Measurements from ENCODE around the gene DLG2. TPM values are rescaled to one million over a fixed set of nuclear protein-coding genes. Genes with fewer than 3 reads are reported as not detected.

DLG2 gene
- total and polyA plus RNA-seq, 9 donors = 2.5 to 20.7 (median 12.0) TPM

DNA sequence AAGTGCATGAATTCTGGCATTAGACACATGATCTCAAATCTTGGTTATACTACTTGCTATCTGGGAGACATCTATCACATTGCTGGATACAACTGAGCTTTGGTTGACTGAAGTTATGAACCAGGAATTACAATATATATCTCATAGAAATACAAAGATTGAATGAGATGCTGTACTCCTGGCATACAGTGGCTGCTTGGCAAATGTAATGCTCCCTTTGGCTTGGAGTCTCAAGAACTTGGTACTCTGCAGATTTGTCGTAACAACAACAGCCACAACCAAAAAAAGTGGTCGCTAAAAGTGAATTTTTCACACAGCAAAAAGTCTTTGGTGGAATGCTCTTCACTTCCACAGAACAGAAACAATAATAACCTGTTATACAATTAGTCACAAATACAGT is 1082.6 kb downstream of the DLG2 start:
- intact Hi-C loops (cut with DNase I) = no loop called here
- no peaks in the 10 kb centered on the region for H3K36me3 ChIP-seq
- no peak overlapping the region for H3K4me3 ChIP-seq
- no peak for DNase-seq
- no peaks in the 10 kb centered on the region for H3K4me1 ChIP-seq (ENCODE audit: insufficient read depth)
- no peaks in the 10 kb centered on the region for H3K9me3 ChIP-seq
- 92 to 94% (median 93%) methylated on average over 2 of the region's 2 CpGs for WGBS, 3 donors
- no peak for TF ChIP-seq CTCF (IDR thresholded peaks at IDR 0.05)
- TF ChIP-seq POLR2A (IDR thresholded peaks at IDR 0.05) = no peak
- no peak for TF ChIP-seq EP300 (IDR thresholded peaks at IDR 0.05)
- no peaks in the 10 kb centered on the region for H3K27me3 ChIP-seq
- H3K27ac ChIP-seq = no peak overlapping the region

DNA sequence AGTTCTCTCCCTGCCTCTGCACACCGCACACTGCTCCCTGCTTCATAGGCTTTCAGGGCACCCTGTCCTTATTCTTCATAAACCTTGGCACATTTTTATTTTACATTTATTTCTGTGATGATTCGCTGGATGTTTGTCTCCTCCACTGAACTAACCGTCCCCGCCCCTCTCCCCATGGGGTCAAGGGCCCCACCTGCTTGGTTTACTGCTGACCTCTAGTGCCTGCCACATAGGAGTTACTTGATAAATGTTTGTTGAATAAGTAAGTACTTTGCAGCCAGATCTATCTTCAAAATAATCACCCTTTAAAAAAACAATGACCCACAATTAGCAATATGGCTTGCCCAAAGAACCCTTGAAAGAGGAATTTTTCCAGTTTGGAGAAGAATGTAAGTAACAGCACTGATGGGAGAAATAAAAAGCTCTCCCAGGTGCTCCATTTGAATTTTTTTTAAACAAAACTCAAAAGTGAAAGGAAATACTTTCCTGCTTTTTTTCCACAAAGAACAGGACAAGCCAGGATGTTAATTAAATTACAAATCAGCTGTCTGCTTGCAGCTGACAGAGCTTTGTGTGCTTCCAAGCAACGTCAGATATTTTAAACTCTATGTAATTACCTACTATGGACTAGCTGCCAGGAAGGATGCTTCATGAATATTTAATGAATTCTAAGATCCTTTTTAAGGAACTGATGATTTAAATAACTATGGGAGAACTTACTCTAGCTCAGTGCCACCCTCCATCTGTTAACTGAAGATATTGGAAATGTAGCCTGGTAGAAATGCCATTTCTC is 1083.6 kb downstream of the DLG2 start:
- Histone ChIP-seq H3K4me3 (no peak overlapping the region), H3K27me3 (no peaks in the 10 kb centered on the region), H3K9me3 (no peaks in the 10 kb centered on the region), H3K4me1 (ENCODE audit: insufficient read depth) (no peaks in the 10 kb centered on the region), H3K27ac (no peak overlapping the region), H3K36me3 (no peaks in the 10 kb centered on the region)
- TF ChIP-seq EP300 (IDR thresholded peaks at IDR 0.05) = no peak
- no peak for TF ChIP-seq CTCF (IDR thresholded peaks at IDR 0.05)
- TF ChIP-seq POLR2A (IDR thresholded peaks at IDR 0.05) = no peak
- 37 to 50% (median 42%) methylated on average over 5 of the region's 5 CpGs for WGBS, 3 donors
- intact Hi-C loops (cut with DNase I) = no loop called here
- DNase-seq = no peak

GRCh38 chr11:84541731-84542340 is 1085.3 kb downstream of the DLG2 start:
- no peak for DNase-seq
- Histone ChIP-seq H3K27ac (no peak overlapping the region), H3K36me3 (no peaks in the 10 kb centered on the region), H3K9me3 (no peaks in the 10 kb centered on the region), H3K4me3 (no peak overlapping the region), H3K27me3 (no peaks in the 10 kb centered on the region), H3K4me1 (ENCODE audit: insufficient read depth) (no peaks in the 10 kb centered on the region)
- WGBS, 3 donors = 60 to 75% (median 70%) methylated on average over 4 of the region's 4 CpGs
- intact Hi-C loops (cut with DNase I) = no loop called here
- no peak for TF ChIP-seq EP300 (IDR thresholded peaks at IDR 0.05)
- no peak for TF ChIP-seq CTCF (IDR thresholded peaks at IDR 0.05)
- no peak for TF ChIP-seq POLR2A (IDR thresholded peaks at IDR 0.05)

GRCh38 chr11:84536456-84536855 is 1090.7 kb downstream of the DLG2 start:
- Histone ChIP-seq H3K36me3 (no peaks in the 10 kb centered on the region), H3K4me3 (no peak overlapping the region), H3K9me3 (no peaks in the 10 kb centered on the region), H3K27me3 (no peaks in the 10 kb centered on the region), H3K27ac (no peak overlapping the region), H3K4me1 (ENCODE audit: insufficient read depth) (no peaks in the 10 kb centered on the region)
- intact Hi-C loops (cut with DNase I) = no loop called here
- TF ChIP-seq POLR2A (IDR thresholded peaks at IDR 0.05) = no peak
- TF ChIP-seq CTCF (IDR thresholded peaks at IDR 0.05) = no peak
- no peak for TF ChIP-seq EP300 (IDR thresholded peaks at IDR 0.05)
- WGBS, 3 donors = 82 to 92% (median 85%) methylated on average over 3 of the region's 3 CpGs
- no peak for DNase-seq

Measured in ovary (tissue), 9 donors.